GM21737 (cell line): ENCODE data around the gene ZNF318.
"Not testable (repeated sequence)": the region's sequence is repeated elsewhere in the genome, so short reads cannot be mapped to it uniquely, and the experiment has no call there.

Experiments
- ATAC-seq: cut with Tn5 transposase; IDR thresholded peaks from one replicate; pipeline ENCODE4 v1.9.1; 2021; ENCODE audit warnings: mild to moderate bottlenecking, moderate library complexity; ENCODE audit not compliant: unreplicated experiment

Gene ZNF318

GRCh38 chr6:43369174-43370002, at the start of gene ZNF318:
TSS of gene ZNF318 (minus strand) at chr6:43369647. CDS start at chr6:43369365, 282 bp downstream.
- ATAC-seq = peak; percentile 80

- ATAC-seq = no peak
These were observed 47.5 kb upstream of the ZNF318 start for GRCh38 chr6:43416935-43417334.

- not testable (repeated sequence) for ATAC-seq
These were observed 45.8 kb upstream of the ZNF318 start for GRCh38 chr6:43415275-43415674.

GRCh38 chr6:43413002-43413401, 43.6 kb upstream of the ZNF318 start:
- ATAC-seq = no peak

GRCh38 chr6:43412541-43412940, 43.1 kb upstream of the ZNF318 start:
- ATAC-seq = no peak

GRCh38 chr6:43410776-43411175, 41.3 kb upstream of the ZNF318 start:
- ATAC-seq = not testable (repeated sequence)

- ATAC-seq = no peak
These were observed 38.8 kb upstream of the ZNF318 start for GRCh38 chr6:43408259-43408658.

- no peak for ATAC-seq
These were observed 37.8 kb upstream of the ZNF318 start for GRCh38 chr6:43407296-43407695.

GRCh38 chr6:43405354-43405753, 35.9 kb upstream of the ZNF318 start:
- ATAC-seq = no peak

GRCh38 chr6:43402820-43403219, 33.4 kb upstream of the ZNF318 start:
- no peak for ATAC-seq

GRCh38 chr6:43401730-43402129, 32.3 kb upstream of the ZNF318 start:
- no peak for ATAC-seq

GRCh38 chr6:43399932-43400487, 30.6 kb upstream of the ZNF318 start:
- no peak for ATAC-seq

- ATAC-seq = no peak
These were observed 27.1 kb upstream of the ZNF318 start for GRCh38 chr6:43396408-43397149.

GRCh38 chr6:43395776-43396175, 26.3 kb upstream of the ZNF318 start:
- ATAC-seq = no peak

GRCh38 chr6:43394982-43395381, 25.5 kb upstream of the ZNF318 start:
- no peak for ATAC-seq

- no peak for ATAC-seq
These were observed 24.2 kb upstream of the ZNF318 start for GRCh38 chr6:43393602-43394001.

GRCh38 chr6:43393133-43393532, 23.7 kb upstream of the ZNF318 start:
- ATAC-seq = not testable (repeated sequence)

GRCh38 chr6:43391440-43392031, 22.1 kb upstream of the ZNF318 start:
- no peak for ATAC-seq

- ATAC-seq = not testable (repeated sequence)
These were observed 21.4 kb upstream of the ZNF318 start for GRCh38 chr6:43390753-43391439.

GRCh38 chr6:43389730-43390295, 20.4 kb upstream of the ZNF318 start:
- ATAC-seq = no peak
